ENCODE measurements around the gene ARID5B. TPM values are rescaled to one million over a fixed set of nuclear protein-coding genes. Genes with fewer than 3 reads are reported as not detected.
A peak's percentile ranks its signal among the peaks of the same experiment; 100 is the strongest.

The ARID5B gene
- total RNA-seq, 2 experiments from 2014 or later = 86.3 to 87.1 TPM

DNA sequence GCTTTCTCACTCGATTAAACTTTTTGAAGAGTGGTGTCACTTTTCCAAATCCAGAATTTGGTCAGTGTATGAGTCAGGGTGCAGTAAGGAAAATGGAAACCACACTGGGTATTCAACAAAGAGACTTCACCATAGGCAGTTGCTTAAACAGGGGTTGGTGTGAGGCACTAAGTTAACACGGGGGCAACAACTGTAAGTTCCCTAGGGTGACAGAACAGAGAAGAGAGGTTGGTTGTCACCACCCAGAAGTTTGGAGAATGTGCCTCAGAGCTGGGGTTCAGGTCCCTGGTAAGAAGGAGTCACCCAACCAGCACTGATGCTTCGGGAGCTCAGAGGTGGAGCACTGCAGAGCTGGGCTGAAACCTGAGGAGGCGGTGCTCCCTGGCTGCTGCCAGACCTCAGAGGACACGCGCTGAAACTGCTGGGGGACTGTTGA, 170.4 kb downstream of the ARID5B start:
- no peaks in the 10 kb centered on the region for H3K27me3 Mint-ChIP-seq (ENCODE audit: low read depth)
- H3K36me3 Mint-ChIP-seq (ENCODE audit: low read depth) = peaks cover 85% of the 10 kb centered on the region
- DNase-seq = no peak
- peak overlapping the region; percentile 47 for H3K27ac Mint-ChIP-seq
- no peak overlapping the region for H3K4me3 Mint-ChIP-seq
- H3K4me1 Mint-ChIP-seq (ENCODE audit: low read depth) = peaks cover 78% of the 10 kb centered on the region
- intact Hi-C loops (cut with micrococcal nuclease) = no loop called here
- H3K9me3 Mint-ChIP-seq = no peaks in the 10 kb centered on the region
- CTCF ChIA-PET = interaction anchor here (0.8 to 2.3 kb wide), 2 partner anchors 170 to 175 kb away, joined by 4 to 5 read pairs; no protein-coding TSS in a partner anchor

DNA sequence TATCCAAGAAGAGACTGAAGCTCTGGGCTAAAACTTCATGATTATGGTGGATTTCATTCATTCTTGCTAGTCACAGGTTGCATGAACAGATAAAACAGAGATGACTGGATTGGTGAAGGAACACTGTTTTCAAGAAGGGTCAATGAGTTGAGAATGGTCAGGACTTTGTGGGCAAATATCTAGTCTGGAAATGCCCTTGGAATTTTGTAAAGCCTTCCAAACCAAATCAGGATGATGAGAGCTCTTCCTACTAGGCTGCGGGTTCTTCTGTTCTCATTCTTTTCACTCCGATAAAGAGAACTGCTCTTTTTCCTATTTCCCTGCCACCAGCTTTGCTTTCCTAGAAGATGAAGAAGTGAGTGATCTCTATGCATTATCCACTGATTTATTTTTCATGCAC, 171.4 kb downstream of the ARID5B start:
- no peak for DNase-seq
- H3K4me3 Mint-ChIP-seq = no peak overlapping the region
- H3K27ac Mint-ChIP-seq = peak overlapping the region; percentile 78
- H3K9me3 Mint-ChIP-seq = no peaks in the 10 kb centered on the region
- intact Hi-C loops (cut with micrococcal nuclease) = no loop called here
- H3K4me1 Mint-ChIP-seq (ENCODE audit: low read depth) = peaks cover 77% of the 10 kb centered on the region
- H3K27me3 Mint-ChIP-seq (ENCODE audit: low read depth) = no peaks in the 10 kb centered on the region
- CTCF ChIA-PET = interaction anchor here (0.6 to 2.3 kb wide), 4 partner anchors 34 to 613 kb away, joined by 3 to 5 read pairs (median 3); no protein-coding TSS in a partner anchor
- peaks cover 86% of the 10 kb centered on the region for H3K36me3 Mint-ChIP-seq (ENCODE audit: low read depth)

DNA sequence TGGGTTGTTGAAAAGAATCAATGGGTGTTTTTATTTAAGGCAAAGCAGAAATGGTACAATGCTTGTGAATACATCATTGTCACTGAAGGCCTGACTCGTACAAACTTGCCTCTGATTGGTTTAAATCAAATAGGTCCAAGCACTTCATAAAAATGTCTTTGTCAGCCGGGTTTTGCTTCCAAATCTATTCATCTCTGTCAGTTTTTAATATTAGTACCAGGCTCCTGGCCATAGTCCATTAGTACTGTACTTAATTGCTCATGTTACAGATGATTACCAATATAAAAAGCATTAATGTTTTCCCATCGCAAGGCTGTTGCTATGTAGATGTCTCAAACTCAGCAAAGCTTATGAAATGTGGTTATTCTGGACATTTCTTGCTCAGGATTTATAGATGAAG, 171.9 kb downstream of the ARID5B start:
- H3K4me1 Mint-ChIP-seq (ENCODE audit: low read depth) = peaks cover 80% of the 10 kb centered on the region

GRCh38 chr10:62075414-62075813, 173.9 kb downstream of the ARID5B start:
- Mint-ChIP-seq H3K27ac (peak overlapping the region; percentile 77), H3K4me1 (ENCODE audit: low read depth) (peaks cover 84% of the 10 kb centered on the region), H3K27me3 (ENCODE audit: low read depth) (no peaks in the 10 kb centered on the region), H3K9me3 (no peaks in the 10 kb centered on the region), H3K36me3 (ENCODE audit: low read depth) (peaks cover 91% of the 10 kb centered on the region), H3K4me3 (no peak overlapping the region)
- intact Hi-C loops (cut with micrococcal nuclease) = no loop called here
- no peak for DNase-seq
- CTCF ChIA-PET = no interaction called here

More for the DNA sequence above, 171.9 kb downstream of the ARID5B start:
- no peaks in the 10 kb centered on the region for H3K27me3 Mint-ChIP-seq (ENCODE audit: low read depth)
- H3K36me3 Mint-ChIP-seq (ENCODE audit: low read depth) = peaks cover 87% of the 10 kb centered on the region
- H3K4me3 Mint-ChIP-seq = no peak overlapping the region
- no peaks in the 10 kb centered on the region for H3K9me3 Mint-ChIP-seq
- H3K27ac Mint-ChIP-seq = peak overlapping the region; percentile 78
- no peak for DNase-seq
- CTCF ChIA-PET = interaction anchor here (0.7 to 1.0 kb wide), 3 partner anchors 10 to 118 kb away, joined by 3 read pairs; no protein-coding TSS in a partner anchor
- intact Hi-C loops (cut with micrococcal nuclease) = no loop called here

GRCh38 chr10:62075912-62076311, 174.4 kb downstream of the ARID5B start:
- intact Hi-C loops (cut with micrococcal nuclease) = no loop called here
- CTCF ChIA-PET = no interaction called here
- Mint-ChIP-seq H3K27me3 (ENCODE audit: low read depth) (no peaks in the 10 kb centered on the region), H3K27ac (peak overlapping the region; percentile 77), H3K4me1 (ENCODE audit: low read depth) (peaks cover 86% of the 10 kb centered on the region), H3K9me3 (no peaks in the 10 kb centered on the region), H3K4me3 (peak overlapping the region; percentile 5), H3K36me3 (ENCODE audit: low read depth) (peaks cover 89% of the 10 kb centered on the region)
- DNase-seq = no peak

GRCh38 chr10:62076891-62077290, 175.4 kb downstream of the ARID5B start:
- Mint-ChIP-seq H3K36me3 (ENCODE audit: low read depth) (peaks cover 86% of the 10 kb centered on the region), H3K9me3 (no peaks in the 10 kb centered on the region), H3K27ac (peak overlapping the region; percentile 72), H3K4me1 (ENCODE audit: low read depth) (peaks cover 87% of the 10 kb centered on the region), H3K27me3 (ENCODE audit: low read depth) (no peaks in the 10 kb centered on the region), H3K4me3 (peak overlapping the region; percentile 3)
- intact Hi-C loops (cut with micrococcal nuclease) = no loop called here
- CTCF ChIA-PET = interaction anchor here (0.8 kb wide), 1 partner anchor 143 kb away, joined by 3 read pairs; no protein-coding TSS in a partner anchor
- DNase-seq = no peak

DNA sequence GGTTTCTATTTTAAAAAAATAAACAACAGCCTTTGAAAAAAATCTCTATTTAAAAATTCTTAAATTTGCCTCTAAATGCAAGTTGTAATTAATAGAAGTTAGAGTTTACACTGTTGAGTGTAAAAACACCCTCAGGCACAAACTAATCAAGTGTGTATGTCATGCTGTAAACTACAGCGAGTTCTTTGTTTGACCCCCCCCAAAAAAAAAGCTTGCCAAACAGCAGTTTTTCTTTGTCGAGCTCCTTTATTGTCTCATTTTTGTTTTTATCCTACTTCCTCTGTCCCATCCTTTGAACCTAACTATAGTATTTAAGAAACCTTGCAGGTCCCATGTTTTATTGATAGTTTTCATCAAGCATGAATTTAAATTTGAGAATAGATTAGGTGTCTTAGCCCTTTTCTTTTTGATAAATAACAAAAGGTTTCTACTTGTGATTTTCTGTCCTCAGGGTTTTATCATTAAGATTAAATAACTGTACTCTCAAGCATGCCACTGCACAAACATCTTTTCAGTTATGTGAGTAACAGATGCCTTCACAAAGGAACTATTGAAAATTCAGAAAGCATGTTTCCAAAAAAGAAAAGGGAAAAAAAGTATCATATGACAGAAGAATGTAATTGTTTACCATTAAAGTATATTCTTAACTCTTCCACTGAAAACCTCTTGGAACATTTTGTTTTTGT, 176.0 kb downstream of the ARID5B start:
- H3K4me1 Mint-ChIP-seq (ENCODE audit: low read depth) = peaks cover 88% of the 10 kb centered on the region
- no peaks in the 10 kb centered on the region for H3K9me3 Mint-ChIP-seq

DNA sequence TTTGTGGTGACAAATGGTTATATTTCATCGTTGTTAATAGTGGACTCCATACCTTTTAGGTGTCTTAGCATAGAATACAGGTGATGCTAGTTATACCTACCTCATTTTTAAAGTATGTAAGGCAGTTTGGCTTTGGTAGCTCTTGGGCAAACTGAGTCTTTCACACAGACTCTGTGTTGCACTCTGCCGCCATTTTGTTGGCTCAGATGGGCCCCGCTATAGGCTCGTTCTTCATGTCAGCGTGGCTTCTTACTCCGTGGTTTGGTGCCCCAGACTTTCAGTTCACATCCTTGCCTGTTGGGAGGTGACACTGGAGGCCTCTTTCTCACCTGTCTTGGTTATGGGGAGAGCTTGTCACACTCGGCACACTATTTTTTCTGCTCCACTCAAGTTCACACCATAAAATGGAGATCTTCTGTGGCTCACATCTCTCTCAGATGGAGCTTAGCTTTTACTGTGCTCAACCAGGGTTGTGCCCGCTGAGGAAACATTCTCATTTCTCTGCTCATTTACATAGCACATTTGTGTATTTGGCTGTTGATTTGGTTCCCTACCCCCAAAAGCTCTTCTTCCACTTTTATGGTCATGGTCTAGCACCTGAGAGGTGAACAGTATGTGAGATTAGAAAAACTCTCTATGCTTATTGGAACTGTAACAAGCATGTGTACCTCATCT, 178.5 kb downstream of the ARID5B start:
- Mint-ChIP-seq H3K27me3 (ENCODE audit: low read depth) (no peaks in the 10 kb centered on the region), H3K36me3 (ENCODE audit: low read depth) (peaks cover 80% of the 10 kb centered on the region), H3K4me1 (ENCODE audit: low read depth) (peaks cover 90% of the 10 kb centered on the region), H3K27ac (peak overlapping the region; percentile 89), H3K4me3 (peak overlapping the region; percentile 11), H3K9me3 (no peaks in the 10 kb centered on the region)
- CTCF ChIA-PET = interaction anchor here (1.0 to 1.4 kb wide), 3 partner anchors 18 to 357 kb away, joined by 3 to 6 read pairs (median 4); no protein-coding TSS in a partner anchor
- intact Hi-C loops (cut with micrococcal nuclease) = loop anchor here (2.0 kb wide), 1 partner anchor 165 kb away; no protein-coding TSS in a partner anchor
- DNase-seq = peak; percentile 44

More for the DNA sequence above, 176.0 kb downstream of the ARID5B start:
- no peak for DNase-seq
- Mint-ChIP-seq H3K36me3 (ENCODE audit: low read depth) (peaks cover 84% of the 10 kb centered on the region), H3K27me3 (ENCODE audit: low read depth) (no peaks in the 10 kb centered on the region), H3K4me3 (no peak overlapping the region), H3K27ac (peak overlapping the region; percentile 72)
- CTCF ChIA-PET = interaction anchor here (0.8 kb wide), 1 partner anchor 144 kb away, joined by 3 read pairs; no protein-coding TSS in a partner anchor
- intact Hi-C loops (cut with micrococcal nuclease) = no loop called here

- no peak for DNase-seq
- Mint-ChIP-seq H3K4me1 (ENCODE audit: low read depth) (peaks cover 92% of the 10 kb centered on the region), H3K36me3 (ENCODE audit: low read depth) (peaks cover 82% of the 10 kb centered on the region), H3K9me3 (no peaks in the 10 kb centered on the region), H3K27me3 (ENCODE audit: low read depth) (no peaks in the 10 kb centered on the region), H3K4me3 (no peak overlapping the region), H3K27ac (peak overlapping the region; percentile 89)
- CTCF ChIA-PET = interaction anchor here (0.7 to 1.3 kb wide), 2 partner anchors 42 to 113 kb away, joined by 4 read pairs; no protein-coding TSS in a partner anchor
- intact Hi-C loops (cut with micrococcal nuclease) = loop anchor here (2.0 kb wide), 1 partner anchor 164 kb away; no protein-coding TSS in a partner anchor
Observed at GRCh38 chr10:62080905-62081304, 179.4 kb downstream of the ARID5B start.

- H3K27me3 Mint-ChIP-seq (ENCODE audit: low read depth) = no peaks in the 10 kb centered on the region
- CTCF ChIA-PET = interaction anchor here (0.7 to 1.3 kb wide), 2 partner anchors 43 to 112 kb away, joined by 4 read pairs; no protein-coding TSS in a partner anchor
Observed at GRCh38 chr10:62081341-62082270, 180.1 kb downstream of the ARID5B start.

DNA sequence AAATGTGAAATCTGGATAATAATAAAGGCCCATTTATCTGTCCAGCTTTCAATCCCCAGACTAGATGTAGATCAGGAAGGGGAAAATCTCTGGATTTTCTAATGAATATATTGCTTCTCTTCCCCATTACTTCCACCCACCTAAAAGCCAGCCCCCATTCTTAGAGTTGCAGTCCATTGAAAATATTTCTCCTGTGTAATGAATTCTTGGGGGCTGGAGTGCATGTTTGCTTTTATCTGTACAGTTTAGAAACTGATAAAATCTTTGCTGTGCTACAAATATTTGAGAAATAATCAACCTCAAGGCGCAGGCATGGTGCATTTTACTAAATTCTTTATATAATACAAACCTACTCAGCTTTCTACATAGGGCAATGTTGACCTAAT, 180.8 kb downstream of the ARID5B start:
- no peak for DNase-seq
- Mint-ChIP-seq H3K4me3 (peak overlapping the region; percentile 41), H3K9me3 (no peaks in the 10 kb centered on the region), H3K27ac (peak overlapping the region; percentile 89), H3K36me3 (ENCODE audit: low read depth) (peaks cover 81% of the 10 kb centered on the region), H3K4me1 (ENCODE audit: low read depth) (peaks cover 86% of the 10 kb centered on the region), H3K27me3 (ENCODE audit: low read depth) (no peaks in the 10 kb centered on the region)
- intact Hi-C loops (cut with micrococcal nuclease) = loop anchor here (1.0 kb wide), 4 partner anchors 31 to 181 kb away; partner anchors contain the start of gene ARID5B
- CTCF ChIA-PET = interaction anchor here (1.0 kb wide), 1 partner anchor 42 kb away, joined by 3 read pairs; no protein-coding TSS in a partner anchor

More at GRCh38 chr10:62081341-62082270, 180.1 kb downstream of the ARID5B start:
- H3K27ac Mint-ChIP-seq = peak overlapping the region; percentile 89
- H3K4me3 Mint-ChIP-seq = peak overlapping the region; percentile 41
- no peak for DNase-seq
- intact Hi-C loops (cut with micrococcal nuclease) = loop anchor here (1.0 to 2.0 kb wide), 5 partner anchors 30 to 180 kb away; partner anchors contain the start of gene ARID5B
- H3K4me1 Mint-ChIP-seq (ENCODE audit: low read depth) = peaks cover 87% of the 10 kb centered on the region
- H3K9me3 Mint-ChIP-seq = no peaks in the 10 kb centered on the region
- H3K36me3 Mint-ChIP-seq (ENCODE audit: low read depth) = peaks cover 82% of the 10 kb centered on the region

Measured in activated naive CD4-positive, alpha-beta T cell treated with anti-CD3 and anti-CD28 coated beads for 36 hours (primary cell).